ENCODE measurements around the gene KRTAP13-2. TPM values are rescaled to one million over a fixed set of nuclear protein-coding genes. Genes with fewer than 3 reads are reported as not detected.

Gene KRTAP13-2
- total and polyA plus RNA-seq, 9 of the 15 experiments (the other 6 are each of a cell fraction or from before 2014, with no cell fraction given), result not detected

DNA sequence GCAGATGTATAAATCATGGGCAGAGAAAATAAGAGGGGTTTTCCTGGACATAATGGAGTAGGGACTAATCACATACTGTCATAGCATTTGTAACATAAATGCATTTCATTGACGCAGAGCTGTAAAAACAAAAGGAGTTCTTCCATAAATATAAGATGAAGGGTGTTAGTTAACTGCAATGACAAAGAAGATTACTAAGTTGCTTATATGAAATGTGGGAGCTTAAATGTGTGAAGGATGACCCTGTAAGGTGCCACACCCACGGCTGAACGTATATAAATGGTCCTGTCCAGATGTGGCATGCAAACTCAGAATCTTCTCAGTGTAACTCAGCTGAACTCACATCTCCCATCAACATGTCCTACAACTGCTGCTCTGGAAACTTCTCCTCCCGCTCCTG is 23.7 kb upstream of the KRTAP13-2 start, which contains the start of gene KRTAP13-1:
TSS of gene KRTAP13-1 (plus strand) at position 301 of the 400 bp plus-strand sequence. CDS start at position 357, 56 bp downstream.
- H3K4me3 ChIP-seq, result no peak within 1 kb of the TSS
- H3K27me3 ChIP-seq (ENCODE audit: control insufficient read depth in 2 of 2, insufficient read depth in 2 of 2, low read length in 2 of 2), result no peaks in the 10 kb centered on the region
- ChIA-PET CTCF (ENCODE audit: low intra/inter-chr PET ratio) (no interaction called here), POLR2A (no interaction called here)
- no peaks in the 10 kb centered on the region for H3K4me1 ChIP-seq (replicated peaks in 1 of 2; ENCODE audit: control insufficient read depth in 2 of 2, insufficient read depth in 2 of 2, low read length in 2 of 2)
- BruUV-seq (replicated peaks), result no TSS peak
- no peak within 1 kb of the TSS for H3K9ac ChIP-seq (ENCODE audit: insufficient read depth in 1 of 2, low read depth in 2 of 2, low read length in 2 of 2)
- no peak for ATAC-seq
- H4K20me1 ChIP-seq (replicated peaks; ENCODE audit: control insufficient read depth, insufficient read depth, low read length), result no peaks in the 10 kb centered on the region
- in situ Hi-C loops (cut with MboI) (no loop called here), intact Hi-C loops (cut with micrococcal nuclease) (no loop called here)
- no peak for TF ChIP-seq SNRNP70 (optimal IDR thresholded peaks at IDR 0.05; ENCODE audit: low read depth, low read length)
- no peak for TF ChIP-seq RCOR1 (IDR thresholded peaks at IDR 0.05; ENCODE audit: borderline replicate concordance in 1 of 2, low read depth in 2 of 2, low read length in 2 of 2)
- no peak for DNase-seq (ENCODE audit: extremely low read depth in 1 of 4, low spot score in 3 of 4)
- no peak for FAIRE-seq
- H3K36me3 ChIP-seq (ENCODE audit: control insufficient read depth, insufficient read depth, low read length), result no peaks in the 10 kb centered on the region
- H3K4me2 ChIP-seq (ENCODE audit: insufficient read depth, low read length), result no peak within 1 kb of the TSS
- no peak within 1 kb of the TSS for H3K27ac ChIP-seq (ENCODE audit: extremely low read depth, low read depth, low read length)
- H3K79me2 ChIP-seq (ENCODE audit: control insufficient read depth, insufficient read depth, low read length), result no peaks in the 10 kb centered on the region
- H3K9me3 ChIP-seq (replicated peaks; ENCODE audit: control insufficient read depth, insufficient read depth, low read depth, low read length), result no peaks in the 10 kb centered on the region; the same call in 1 of the 2 replicates
- WGBS (ENCODE audit: insufficient coverage, low coverage, missing lambda C conversion rate), result 2% methylated on average over 4 of the region's 4 CpGs
- no peaks in the 10 kb centered on the region for H3K9me1 ChIP-seq (ENCODE audit: control insufficient read depth, insufficient read depth, low read length)
- H2AFZ ChIP-seq (ENCODE audit: low read depth, low read length), result no peak within 1 kb of the TSS

GRCh38 chr21:30391492-30392025 is 19.5 kb upstream of the KRTAP13-2 start:
- CTCF ChIA-PET (ENCODE audit: low intra/inter-chr PET ratio), result no interaction called here
- H3K9me3 ChIP-seq (replicated peaks; ENCODE audit: control insufficient read depth, insufficient read depth, low read depth, low read length), result no peaks in the 10 kb centered on the region; the same call in 1 of the 2 replicates
- in situ Hi-C loops (cut with MboI), result no loop called here
- TF ChIP-seq CLOCK (CRISPR knock-in tag; IDR thresholded peaks at IDR 0.05; ENCODE audit: borderline replicate concordance) (no peak), CBX1 (IDR thresholded peaks at IDR 0.05; ENCODE audit: low read depth) (no peak), TRIM28 (IDR thresholded peaks at IDR 0.05) (no peak), ILF3 (IDR thresholded peaks at IDR 0.05; ENCODE audit: borderline replicate concordance) (no peak), POLR2AphosphoS2 (IDR thresholded peaks at IDR 0.05; ENCODE audit: low read length) (no peak), MAZ (CRISPR knock-in tag; conservative IDR thresholded peaks at IDR 0.05 in 1 of 2, IDR thresholded peaks at IDR 0.05 in 1 of 2) (no peak), HDAC3 (IDR thresholded peaks at IDR 0.05; ENCODE audit: borderline replicate concordance, partially characterized antibody) (no peak), CBFA2T2 (conservative IDR thresholded peaks at IDR 0.05) (no peak), DPF2 (IDR thresholded peaks at IDR 0.05) (no peak), ZNF655 (CRISPR knock-in tag; IDR thresholded peaks at IDR 0.05) (no peak), TCFL5 (CRISPR knock-in tag; conservative IDR thresholded peaks at IDR 0.05) (no peak), ZC3H11A (IDR thresholded peaks at IDR 0.05; ENCODE audit: low read depth, low read length) (no peak)

More at GRCh38 chr21:30391492-30392025, 19.5 kb upstream of the KRTAP13-2 start:
- DNase-seq (ENCODE audit: extremely low read depth in 1 of 4, low spot score in 3 of 4) (no peak), FAIRE-seq (no peak), ATAC-seq (no peak)
- WGBS (ENCODE audit: insufficient coverage, low coverage, missing lambda C conversion rate), result 0% methylated on average over 2 of the region's 2 CpGs
- no peaks in the 10 kb centered on the region for H3K36me3 ChIP-seq (ENCODE audit: control insufficient read depth, insufficient read depth, low read length)
- H3K9ac ChIP-seq (ENCODE audit: insufficient read depth in 1 of 2, low read depth in 2 of 2, low read length in 2 of 2), result no peak overlapping the region
- H3K9me1 ChIP-seq (ENCODE audit: control insufficient read depth, insufficient read depth, low read length), result no peaks in the 10 kb centered on the region
- H2AFZ ChIP-seq (ENCODE audit: low read depth, low read length), result no peak overlapping the region
- H3K27ac ChIP-seq (ENCODE audit: extremely low read depth, low read depth, low read length), result no peak overlapping the region
- no peaks in the 10 kb centered on the region for H3K27me3 ChIP-seq (ENCODE audit: control insufficient read depth in 2 of 2, insufficient read depth in 2 of 2, low read length in 2 of 2)
- POLR2A ChIA-PET, result no interaction called here
- no peaks in the 10 kb centered on the region for H4K20me1 ChIP-seq (replicated peaks; ENCODE audit: control insufficient read depth, insufficient read depth, low read length)
- intact Hi-C loops (cut with micrococcal nuclease), result no loop called here
- no peak overlapping the region for H3K4me2 ChIP-seq (ENCODE audit: insufficient read depth, low read length)
- BruUV-seq (replicated peaks), result no TSS peak
- H3K4me3 ChIP-seq, result no peak overlapping the region
- H3K4me1 ChIP-seq (replicated peaks in 1 of 2; ENCODE audit: control insufficient read depth in 2 of 2, insufficient read depth in 2 of 2, low read length in 2 of 2), result no peaks in the 10 kb centered on the region
- H3K79me2 ChIP-seq (ENCODE audit: control insufficient read depth, insufficient read depth, low read length), result no peaks in the 10 kb centered on the region

Data from K562 (cell line).